Measurements from ENCODE around the gene EFCAB6.

Gene EFCAB6

GRCh38 chr22:43539572-43540528 lies 272.3 kb downstream of the EFCAB6 start:
- Histone ChIP-seq H3K27me3 (ENCODE audit: insufficient read depth, poor library complexity, severe bottlenecking) (no peaks in the 10 kb centered on the region), H3K4me1 (ENCODE audit: insufficient read depth, poor library complexity, severe bottlenecking) (peaks cover 13% of the 10 kb centered on the region)

GRCh38 chr22:43537019-43537585 lies 275.0 kb downstream of the EFCAB6 start:
- Histone ChIP-seq H3K9me3 (ENCODE audit: severe bottlenecking) (no peaks in the 10 kb centered on the region), H3K4me1 (ENCODE audit: insufficient read depth, poor library complexity, severe bottlenecking) (peaks cover 13% of the 10 kb centered on the region), H3K27me3 (ENCODE audit: insufficient read depth, poor library complexity, severe bottlenecking) (no peaks in the 10 kb centered on the region), H3K36me3 (ENCODE audit: low read depth) (no peaks in the 10 kb centered on the region), H3K27ac (ENCODE audit: poor library complexity, severe bottlenecking) (no peak overlapping the region), H3K4me3 (ENCODE audit: severe bottlenecking) (no peak overlapping the region)
- ATAC-seq (ENCODE audit: low read depth) = no peak
- no peak for DNase-seq (ENCODE audit: low spot score)
- no peak for TF ChIP-seq CTCF (IDR thresholded peaks at IDR 0.05; ENCODE audit: poor library complexity, severe bottlenecking)

More at GRCh38 chr22:43539572-43540528, 272.3 kb downstream of the EFCAB6 start:
- no peaks in the 10 kb centered on the region for H3K36me3 ChIP-seq (ENCODE audit: low read depth)
- TF ChIP-seq CTCF (IDR thresholded peaks at IDR 0.05; ENCODE audit: poor library complexity, severe bottlenecking) = no peak
- no peak overlapping the region for H3K4me3 ChIP-seq (ENCODE audit: severe bottlenecking)
- DNase-seq (ENCODE audit: low spot score) (no peak), ATAC-seq (ENCODE audit: low read depth) (no peak)
- no peaks in the 10 kb centered on the region for H3K9me3 ChIP-seq (ENCODE audit: severe bottlenecking)
- H3K27ac ChIP-seq (ENCODE audit: poor library complexity, severe bottlenecking) = no peak overlapping the region

DNA sequence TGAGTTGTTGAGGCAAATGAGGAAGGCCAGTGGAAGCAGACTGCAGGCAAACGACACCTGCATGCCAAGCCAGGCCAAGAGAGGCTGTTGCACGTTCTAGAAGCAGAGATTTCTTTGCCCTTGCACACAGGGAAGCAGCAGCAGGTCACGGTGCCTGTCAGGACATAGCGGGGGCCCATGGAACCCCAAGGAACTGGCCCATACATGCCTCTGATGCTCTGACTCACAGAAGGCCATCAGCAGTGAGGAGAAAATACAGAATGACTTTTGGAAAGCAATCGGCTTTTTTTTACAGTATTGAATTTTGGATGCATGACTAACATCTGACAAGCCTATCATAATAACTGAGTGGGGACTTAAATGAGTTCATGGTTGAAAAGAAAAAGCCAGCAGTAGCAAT lies 276.4 kb downstream of the EFCAB6 start:
- DNase-seq (ENCODE audit: low spot score) = no peak
- H3K4me1 ChIP-seq (ENCODE audit: insufficient read depth, poor library complexity, severe bottlenecking) = peaks cover 18% of the 10 kb centered on the region
- peak overlapping the region; percentile 50 for H3K27ac ChIP-seq (ENCODE audit: poor library complexity, severe bottlenecking)
- no peaks in the 10 kb centered on the region for H3K9me3 ChIP-seq (ENCODE audit: severe bottlenecking)
- H3K27me3 ChIP-seq (ENCODE audit: insufficient read depth, poor library complexity, severe bottlenecking) = no peaks in the 10 kb centered on the region
- peak; percentile 90 for ATAC-seq (ENCODE audit: low read depth)
- no peak for TF ChIP-seq CTCF (IDR thresholded peaks at IDR 0.05; ENCODE audit: poor library complexity, severe bottlenecking)
- H3K36me3 ChIP-seq (ENCODE audit: low read depth) = no peaks in the 10 kb centered on the region
- H3K4me3 ChIP-seq (ENCODE audit: severe bottlenecking) = no peak overlapping the region

GRCh38 chr22:43535336-43535735 lies 276.8 kb downstream of the EFCAB6 start:
- no peaks in the 10 kb centered on the region for H3K36me3 ChIP-seq (ENCODE audit: low read depth)
- no peak overlapping the region for H3K4me3 ChIP-seq (ENCODE audit: severe bottlenecking)
- TF ChIP-seq CTCF (IDR thresholded peaks at IDR 0.05; ENCODE audit: poor library complexity, severe bottlenecking) = no peak
- peak overlapping the region; percentile 50 for H3K27ac ChIP-seq (ENCODE audit: poor library complexity, severe bottlenecking)
- DNase-seq (ENCODE audit: low spot score) (no peak), ATAC-seq (ENCODE audit: low read depth) (no peak)
- H3K4me1 ChIP-seq (ENCODE audit: insufficient read depth, poor library complexity, severe bottlenecking) = peaks cover 22% of the 10 kb centered on the region
- no peaks in the 10 kb centered on the region for H3K9me3 ChIP-seq (ENCODE audit: severe bottlenecking)
- H3K27me3 ChIP-seq (ENCODE audit: insufficient read depth, poor library complexity, severe bottlenecking) = no peaks in the 10 kb centered on the region
